ENCODE measurements around the gene ATP5F1C. TPM values are rescaled to one million over a fixed set of nuclear protein-coding genes. Genes with fewer than 3 reads are reported as not detected.

The ATP5F1C gene
- total and polyA plus RNA-seq, 4 experiments from 2014 or later, result 124 to 508 (median 216) TPM

- Histone ChIP-seq H3K4me1 (ENCODE audit: insufficient read depth, low read length) (peaks cover 24% of the 10 kb centered on the region), H3K27ac (ENCODE audit: low read depth, low read length) (peak within 1 kb of the TSS; percentile 59), H3K4me3 (ENCODE audit: low read length in 2 of 2) (peak within 1 kb of the TSS; percentile 76 to 83), H3K9me3 (ENCODE audit: control insufficient read depth in 1 of 2, low read length in 2 of 2) (no peaks in the 10 kb centered on the region), H3K36me3 (ENCODE audit: insufficient read depth, low read length) (no peaks in the 10 kb centered on the region), H3K27me3 (ENCODE audit: insufficient read depth, low read length) (no peaks in the 10 kb centered on the region)
- peaks cover 24 to 51% (median 38%) of the 10 kb centered on the region in 4 donors for H3K4me1 Mint-ChIP-seq
- ChIA-PET POLR2A (ENCODE audit: partially characterized antibody) (interaction anchor here (0.7 to 3.5 kb wide), 11 partner anchors 9 to 1278 kb away, joined by 3 to 102 read pairs (median 4); partner anchors contain the start of genes ATP5F1C and KIN), CTCF (ENCODE audit: partially characterized antibody) (interaction anchor here (0.9 to 2.9 kb wide), 5 partner anchors 9 to 62 kb away, joined by 3 to 9 read pairs (median 4); partner anchors contain the start of genes ATP5F1C and KIN)
- H3K9me3 Mint-ChIP-seq, result no peaks in the 10 kb centered on the region
- H3K27ac Mint-ChIP-seq, result peak within 1 kb of the TSS; percentile 86 to 96 (median 91)
- peak; percentile 90 to 92 (median 90) for DNase-seq
- intact Hi-C loops (cut with micrococcal nuclease), result loop anchor here (1.0 kb wide), 1 partner anchor 30 kb away; the partner anchor contains the start of gene ATP5F1C
- peak within 1 kb of the TSS; percentile 92 to 99 (median 97) for H3K4me3 Mint-ChIP-seq
- H3K36me3 Mint-ChIP-seq, result peaks cover 0 to 25% of the 10 kb centered on the region in 2 donors
- peaks cover 3 to 10% of the 10 kb centered on the region in 2 donors for H3K27me3 Mint-ChIP-seq
These were observed 30.5 kb downstream of the ATP5F1C start, which contains the start of gene TAF3 for GRCh38 chr10:7818295-7819120. Gene TAF3, plus strand, starts transcription at chr10:7818505. Its CDS starts 205 bp downstream, at chr10:7818710.

- Mint-ChIP-seq H3K4me3 (peak overlapping the region; percentile 92 to 99 (median 97)), H3K4me1 (peaks cover 24 to 51% (median 38%) of the 10 kb centered on the region in 4 donors), H3K36me3 (peaks cover 0 to 28% of the 10 kb centered on the region in 2 donors), H3K9me3 (no peaks in the 10 kb centered on the region), H3K27ac (peak overlapping the region; percentile 77 to 96 (median 91)), H3K27me3 (peaks cover 3 to 10% of the 10 kb centered on the region in 2 donors)
- ChIA-PET CTCF (ENCODE audit: partially characterized antibody) (interaction anchor here (1.3 to 2.9 kb wide), 2 partner anchors 10 to 63 kb away, joined by 4 to 8 read pairs; no protein-coding TSS in a partner anchor), POLR2A (ENCODE audit: partially characterized antibody) (interaction anchor here (0.7 to 3.5 kb wide), 6 partner anchors 8 to 327 kb away, joined by 3 to 102 read pairs (median 4); partner anchors contain the start of genes ATP5F1C and KIN)
- H3K36me3 ChIP-seq (ENCODE audit: insufficient read depth, low read length), result no peaks in the 10 kb centered on the region
- peak in 3 of 5 donors; percentile 3 to 42 (median 4) for DNase-seq
- H3K9me3 ChIP-seq (ENCODE audit: control insufficient read depth in 1 of 2, low read length in 2 of 2), result no peaks in the 10 kb centered on the region
- H3K4me1 ChIP-seq (ENCODE audit: insufficient read depth, low read length), result peaks cover 24% of the 10 kb centered on the region
- intact Hi-C loops (cut with micrococcal nuclease), result no loop called here
- H3K27me3 ChIP-seq (ENCODE audit: insufficient read depth, low read length), result no peaks in the 10 kb centered on the region
- H3K4me3 ChIP-seq (ENCODE audit: low read length in 2 of 2), result peak overlapping the region; percentile 76 to 83
- H3K27ac ChIP-seq (ENCODE audit: low read depth, low read length), result peak overlapping the region; percentile 59
These were observed 31.1 kb downstream of the ATP5F1C start for GRCh38 chr10:7819121-7819460.

DNA sequence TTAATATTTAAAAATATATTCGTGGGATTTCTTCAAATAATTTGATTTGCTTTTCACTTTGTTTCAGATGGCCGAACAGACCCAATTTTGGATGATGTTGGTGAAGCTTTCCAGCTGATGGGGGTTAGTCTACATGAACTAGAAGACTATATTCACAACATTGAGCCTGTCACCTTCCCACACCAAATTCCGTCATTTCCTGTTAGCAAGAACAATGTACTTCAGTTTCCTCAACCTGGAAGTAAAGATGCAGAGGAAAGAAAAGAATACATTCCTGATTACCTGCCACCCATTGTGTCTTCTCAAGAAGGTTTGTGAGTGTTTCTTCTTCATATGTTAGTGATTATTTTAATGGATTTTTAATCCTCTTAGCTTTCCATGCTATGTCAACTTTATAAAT, 36.3 kb downstream of the ATP5F1C start:
- no peaks in the 10 kb centered on the region for H3K27me3 Mint-ChIP-seq
- Histone ChIP-seq H3K27me3 (ENCODE audit: insufficient read depth, low read length) (no peaks in the 10 kb centered on the region), H3K4me3 (ENCODE audit: low read length in 2 of 2) (no peak overlapping the region), H3K27ac (ENCODE audit: low read depth, low read length) (no peak overlapping the region), H3K36me3 (ENCODE audit: insufficient read depth, low read length) (peaks cover 17% of the 10 kb centered on the region), H3K9me3 (ENCODE audit: control insufficient read depth in 1 of 2, low read length in 2 of 2) (no peaks in the 10 kb centered on the region), H3K4me1 (ENCODE audit: insufficient read depth, low read length) (peaks cover 21% of the 10 kb centered on the region)
- intact Hi-C loops (cut with micrococcal nuclease), result no loop called here
- H3K36me3 Mint-ChIP-seq, result peaks cover 33 to 53% of the 10 kb centered on the region in 2 donors
- peaks cover 29 to 56% (median 42%) of the 10 kb centered on the region in 4 donors for H3K4me1 Mint-ChIP-seq
- H3K27ac Mint-ChIP-seq, result peak overlapping the region in 1 of 7 donors; percentile 18
- H3K9me3 Mint-ChIP-seq, result no peaks in the 10 kb centered on the region
- no peak overlapping the region for H3K4me3 Mint-ChIP-seq
- ChIA-PET CTCF (ENCODE audit: partially characterized antibody) (interaction anchor here (0.5 to 1.5 kb wide), 3 partner anchors 11 to 1479 kb away, joined by 3 to 4 read pairs (median 3); no protein-coding TSS in a partner anchor), POLR2A (ENCODE audit: partially characterized antibody) (no interaction called here)
- DNase-seq, result no peak

GRCh38 chr10:7826971-7827370, 39.0 kb downstream of the ATP5F1C start:
- no peak for DNase-seq
- peaks cover 44 to 50% of the 10 kb centered on the region in 2 donors for H3K36me3 Mint-ChIP-seq
- H3K4me1 Mint-ChIP-seq, result peaks cover 28 to 48% (median 39%) of the 10 kb centered on the region in 4 donors
- H3K27ac Mint-ChIP-seq, result no peak overlapping the region
- CTCF ChIA-PET (ENCODE audit: partially characterized antibody), result no interaction called here
- H3K4me3 Mint-ChIP-seq, result no peak overlapping the region
- no peaks in the 10 kb centered on the region for H3K27me3 ChIP-seq (ENCODE audit: insufficient read depth, low read length)
- no peaks in the 10 kb centered on the region for H3K27me3 Mint-ChIP-seq
- H3K27ac ChIP-seq (ENCODE audit: low read depth, low read length), result no peak overlapping the region
- POLR2A ChIA-PET (ENCODE audit: partially characterized antibody), result interaction anchor here (1.7 kb wide), 1 partner anchor 8 kb away, joined by 4 read pairs; the partner anchor contains the start of gene TAF3
- no peaks in the 10 kb centered on the region for H3K9me3 ChIP-seq (ENCODE audit: control insufficient read depth in 1 of 2, low read length in 2 of 2)
- no peaks in the 10 kb centered on the region for H3K9me3 Mint-ChIP-seq
- peaks cover 17% of the 10 kb centered on the region for H3K36me3 ChIP-seq (ENCODE audit: insufficient read depth, low read length)
- intact Hi-C loops (cut with micrococcal nuclease), result no loop called here
- no peak overlapping the region for H3K4me3 ChIP-seq (ENCODE audit: low read length in 2 of 2)
- H3K4me1 ChIP-seq (ENCODE audit: insufficient read depth, low read length), result peaks cover 7% of the 10 kb centered on the region

DNA sequence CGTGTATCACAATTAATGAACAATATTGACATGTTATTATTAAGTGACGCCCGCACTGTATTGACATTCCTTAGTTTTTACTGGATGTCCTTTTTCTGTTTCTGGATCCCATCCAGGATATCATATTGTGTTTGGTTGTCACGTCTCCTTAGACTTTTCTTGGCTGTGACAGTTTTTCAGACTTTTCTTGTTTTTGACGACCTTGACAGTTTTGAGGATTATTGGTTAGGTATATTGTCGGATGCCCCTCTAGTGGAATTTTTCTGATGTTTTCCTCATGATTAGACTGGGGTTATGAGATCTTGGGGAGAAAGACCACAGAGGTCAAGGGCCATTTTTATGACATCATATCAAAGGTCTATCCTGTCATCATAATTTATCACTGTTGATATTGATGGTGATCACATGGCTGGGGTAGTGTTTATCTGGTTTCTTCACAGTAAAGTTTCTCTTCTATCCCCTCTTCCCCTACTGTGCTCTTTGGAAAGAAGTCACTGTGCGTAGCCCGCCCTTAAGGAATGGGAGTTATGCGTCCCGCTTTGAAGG, 41.4 kb downstream of the ATP5F1C start:
- Mint-ChIP-seq H3K4me3 (no peak overlapping the region), H3K36me3 (peaks cover 41 to 60% of the 10 kb centered on the region in 2 donors), H3K27ac (no peak overlapping the region), H3K9me3 (no peaks in the 10 kb centered on the region), H3K4me1 (peaks cover 41 to 64% (median 54%) of the 10 kb centered on the region in 4 donors), H3K27me3 (no peaks in the 10 kb centered on the region)
- H3K36me3 ChIP-seq (ENCODE audit: insufficient read depth, low read length), result peaks cover 17% of the 10 kb centered on the region
- POLR2A ChIA-PET (ENCODE audit: partially characterized antibody), result no interaction called here
- H3K4me3 ChIP-seq (ENCODE audit: low read length in 2 of 2), result no peak overlapping the region
- CTCF ChIA-PET (ENCODE audit: partially characterized antibody), result no interaction called here
- DNase-seq, result no peak
- intact Hi-C loops (cut with micrococcal nuclease), result no loop called here
- H3K4me1 ChIP-seq (ENCODE audit: insufficient read depth, low read length), result peaks cover 7% of the 10 kb centered on the region
- no peaks in the 10 kb centered on the region for H3K9me3 ChIP-seq (ENCODE audit: control insufficient read depth in 1 of 2, low read length in 2 of 2)
- H3K27me3 ChIP-seq (ENCODE audit: insufficient read depth, low read length), result no peaks in the 10 kb centered on the region
- no peak overlapping the region for H3K27ac ChIP-seq (ENCODE audit: low read depth, low read length)

DNA sequence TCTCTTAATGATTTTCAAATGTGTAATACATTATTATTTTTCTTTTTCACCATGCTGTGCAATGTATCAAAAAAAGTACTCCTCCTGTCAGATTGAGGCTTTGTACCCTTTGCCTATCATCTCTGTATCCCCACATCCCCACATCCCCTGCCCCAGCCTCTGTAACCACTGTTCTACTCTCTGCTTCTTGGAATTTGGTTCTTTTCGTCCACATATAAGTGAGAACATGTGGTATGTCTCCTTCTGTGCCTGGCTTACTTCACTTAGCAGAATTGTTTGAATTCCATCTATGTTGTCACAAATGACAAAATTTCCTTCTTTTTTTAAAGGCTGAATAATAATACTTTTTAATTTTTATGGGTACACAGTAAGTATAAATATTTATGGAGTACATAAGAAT, 44.1 kb downstream of the ATP5F1C start:
- Mint-ChIP-seq H3K9me3 (no peaks in the 10 kb centered on the region), H3K4me1 (peaks cover 38 to 72% (median 56%) of the 10 kb centered on the region in 4 donors), H3K36me3 (peaks cover 35 to 53% of the 10 kb centered on the region in 2 donors), H3K27ac (no peak overlapping the region), H3K27me3 (no peaks in the 10 kb centered on the region), H3K4me3 (no peak overlapping the region)
- ChIA-PET POLR2A (ENCODE audit: partially characterized antibody) (no interaction called here), CTCF (ENCODE audit: partially characterized antibody) (no interaction called here)
- H3K27me3 ChIP-seq (ENCODE audit: insufficient read depth, low read length), result no peaks in the 10 kb centered on the region
- no peak overlapping the region for H3K4me3 ChIP-seq (ENCODE audit: low read length in 2 of 2)
- peaks cover 1% of the 10 kb centered on the region for H3K36me3 ChIP-seq (ENCODE audit: insufficient read depth, low read length)
- DNase-seq, result no peak
- no peak overlapping the region for H3K27ac ChIP-seq (ENCODE audit: low read depth, low read length)
- no peaks in the 10 kb centered on the region for H3K4me1 ChIP-seq (ENCODE audit: insufficient read depth, low read length)
- no peaks in the 10 kb centered on the region for H3K9me3 ChIP-seq (ENCODE audit: control insufficient read depth in 1 of 2, low read length in 2 of 2)
- intact Hi-C loops (cut with micrococcal nuclease), result no loop called here

DNA sequence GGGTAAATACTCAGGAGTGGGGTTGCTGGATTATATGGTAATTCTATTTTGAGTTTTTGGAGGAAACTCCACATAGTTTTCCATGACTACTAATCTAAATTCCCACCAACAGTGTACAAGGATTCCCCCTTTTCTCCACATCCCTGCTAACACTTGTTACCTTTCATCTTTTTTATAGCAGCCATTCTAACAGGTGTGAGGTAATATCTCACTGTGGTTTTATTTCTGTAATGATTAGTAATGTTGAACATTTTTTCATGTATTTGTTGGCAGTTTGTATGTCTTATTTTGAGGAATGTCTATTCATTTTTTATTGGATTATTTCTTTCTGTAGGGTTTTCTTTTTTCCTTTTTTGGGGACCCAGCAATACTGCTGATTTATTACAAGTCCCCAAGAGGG, 45.2 kb downstream of the ATP5F1C start:
- H3K27me3 Mint-ChIP-seq, result no peaks in the 10 kb centered on the region
- POLR2A ChIA-PET (ENCODE audit: partially characterized antibody), result no interaction called here
- no peak for DNase-seq
- H3K36me3 Mint-ChIP-seq, result peaks cover 30 to 49% of the 10 kb centered on the region in 2 donors
- CTCF ChIA-PET (ENCODE audit: partially characterized antibody), result no interaction called here
- no peak overlapping the region for H3K27ac Mint-ChIP-seq
- Histone ChIP-seq H3K4me1 (ENCODE audit: insufficient read depth, low read length) (no peaks in the 10 kb centered on the region), H3K4me3 (ENCODE audit: low read length in 2 of 2) (no peak overlapping the region), H3K36me3 (ENCODE audit: insufficient read depth, low read length) (no peaks in the 10 kb centered on the region), H3K27me3 (ENCODE audit: insufficient read depth, low read length) (no peaks in the 10 kb centered on the region), H3K27ac (ENCODE audit: low read depth, low read length) (no peak overlapping the region), H3K9me3 (ENCODE audit: control insufficient read depth in 1 of 2, low read length in 2 of 2) (no peaks in the 10 kb centered on the region)
- H3K9me3 Mint-ChIP-seq, result no peaks in the 10 kb centered on the region
- H3K4me3 Mint-ChIP-seq, result no peak overlapping the region
- intact Hi-C loops (cut with micrococcal nuclease), result no loop called here
- peaks cover 35 to 68% (median 53%) of the 10 kb centered on the region in 4 donors for H3K4me1 Mint-ChIP-seq
